Stimulated activated CD8-positive, alpha-beta memory T cell treated with anti-CD3 and anti-CD28 coated beads, Interleukin-4, amount 100 ng/mL, for 48 hours (primary cell): ENCODE measurements around the gene OR5K4.

Experiments
- DNase-seq: peaks from one replicate; pipeline ENCODE4 v3.0.0-alpha.2; 2020

OR5K4 gene

DNA sequence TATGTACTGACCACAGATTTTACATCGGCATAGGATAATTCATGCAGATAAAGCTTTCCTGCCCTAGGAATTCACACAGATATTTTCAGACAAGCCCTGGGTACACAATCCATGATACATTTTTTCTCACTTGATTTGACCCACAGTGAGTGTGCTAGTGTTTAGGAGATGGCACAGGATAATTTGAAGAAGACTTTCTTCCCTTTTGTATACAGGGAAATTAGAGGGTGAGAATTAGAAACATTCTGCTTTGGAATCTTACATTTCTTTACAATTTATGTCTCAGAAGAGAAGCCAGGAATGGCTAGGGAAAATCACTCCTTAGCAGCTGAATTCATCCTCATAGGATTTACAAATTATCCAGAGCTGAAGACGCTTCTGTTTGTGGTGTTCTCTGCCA lies at the start of gene OR5K4:
Gene OR5K4 (plus strand): TSS at position 301 of the 400 bp plus-strand sequence. CDS start 0 bp downstream, at position 301.
- DNase-seq: no peak

DNA sequence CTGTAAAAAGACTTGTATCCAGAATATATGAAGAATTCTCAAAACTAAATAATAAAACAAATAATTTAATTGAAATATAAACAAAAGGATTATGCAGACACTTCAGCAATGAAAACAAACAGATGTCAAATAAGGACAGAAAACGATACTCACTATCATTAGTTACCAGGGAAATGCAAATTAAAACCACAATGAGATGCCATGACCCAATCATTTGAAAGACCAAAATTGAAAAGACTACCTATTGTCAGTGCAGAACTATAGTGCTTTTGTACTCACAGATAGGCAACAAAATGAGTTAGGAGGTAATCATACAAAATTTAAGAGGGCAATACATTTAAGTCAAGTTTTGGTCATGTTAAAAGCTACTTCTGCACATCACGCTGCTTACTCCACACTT lies 31.6 kb upstream of the OR5K4 start:
- DNase-seq: no peak

DNA sequence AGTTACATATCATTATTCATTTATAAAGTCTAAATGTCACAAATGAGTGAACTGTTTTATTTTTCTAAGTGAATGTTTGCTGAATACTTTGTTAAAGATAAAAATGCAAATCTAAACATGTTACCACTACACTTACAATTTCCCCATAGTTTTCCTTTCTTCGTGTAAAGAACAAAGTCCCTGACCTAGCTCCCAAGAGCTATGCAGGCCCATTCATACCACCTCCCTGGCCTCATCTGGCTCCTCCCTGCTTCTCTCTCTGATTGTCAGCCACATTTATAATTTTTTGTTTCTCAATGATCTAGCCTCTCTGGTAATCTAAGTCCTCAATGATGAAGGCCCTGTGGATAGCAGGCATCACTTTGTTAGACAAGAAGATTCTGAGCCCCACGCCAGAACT lies 31.0 kb upstream of the OR5K4 start:
- DNase-seq: no peak

DNA sequence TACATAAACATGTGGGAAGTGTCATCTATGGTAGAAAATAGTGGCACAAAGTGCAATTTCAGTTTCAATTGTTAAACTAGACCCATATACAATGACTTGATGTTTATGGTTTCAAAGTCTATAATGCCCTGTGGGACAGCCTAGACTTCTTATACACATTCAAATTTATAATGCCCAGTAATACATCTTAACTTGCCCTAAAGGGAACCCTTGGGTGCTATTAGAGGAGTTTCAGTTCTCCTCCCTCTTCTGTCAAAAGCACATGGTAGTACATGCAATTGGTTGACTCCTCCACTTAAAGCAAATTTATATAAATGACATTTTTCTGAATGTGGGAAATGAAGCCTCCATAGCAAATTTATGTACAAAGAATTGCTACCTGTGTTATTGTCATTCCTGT lies 30.2 kb upstream of the OR5K4 start:
- DNase-seq: no peak

- no peak for DNase-seq
Measured at GRCh38 chr3:98325055-98325454, 28.6 kb upstream of the OR5K4 start.

- DNase-seq: no peak
Measured at GRCh38 chr3:98326105-98326893, 27.4 kb upstream of the OR5K4 start.

DNA sequence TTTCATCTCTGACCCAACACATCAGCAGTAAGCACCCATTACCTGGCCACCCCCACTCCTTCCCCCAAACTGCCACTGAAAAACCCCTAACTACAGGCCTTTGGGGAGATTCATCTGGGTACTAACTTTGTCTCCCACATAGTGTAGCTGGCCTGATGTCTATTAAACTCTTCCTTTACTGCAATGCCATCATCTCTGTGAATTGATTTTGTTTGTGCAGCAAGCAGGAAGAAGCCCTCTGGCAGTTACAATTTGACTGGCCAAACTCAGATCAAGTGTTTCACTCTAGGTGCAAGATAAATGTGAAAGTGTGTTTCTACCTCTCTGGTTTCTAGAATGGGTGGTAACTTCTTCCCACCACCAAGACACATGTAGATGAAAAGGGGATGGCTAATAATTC lies 26.7 kb upstream of the OR5K4 start:
- no peak for DNase-seq

DNA sequence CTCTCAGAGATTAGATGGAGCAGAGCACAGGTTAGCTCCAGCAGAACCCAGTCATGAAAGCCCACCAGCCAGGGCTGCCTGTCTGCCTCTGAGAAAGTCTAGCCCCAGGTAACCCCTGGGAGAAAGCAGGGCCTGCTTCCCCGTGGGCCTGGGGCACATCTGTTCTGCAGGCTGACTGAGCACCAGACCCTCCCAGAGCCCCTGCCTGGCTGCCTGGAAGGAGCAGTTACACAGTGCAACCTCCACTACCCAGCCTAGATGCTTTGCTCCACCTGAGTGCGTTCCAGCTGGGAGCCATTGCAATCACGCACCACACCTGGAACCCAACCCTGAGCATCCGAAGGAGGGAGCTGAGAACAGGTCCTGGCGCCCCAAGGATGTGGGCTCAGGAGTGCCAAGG lies 24.7 kb upstream of the OR5K4 start:
- no peak for DNase-seq

DNA sequence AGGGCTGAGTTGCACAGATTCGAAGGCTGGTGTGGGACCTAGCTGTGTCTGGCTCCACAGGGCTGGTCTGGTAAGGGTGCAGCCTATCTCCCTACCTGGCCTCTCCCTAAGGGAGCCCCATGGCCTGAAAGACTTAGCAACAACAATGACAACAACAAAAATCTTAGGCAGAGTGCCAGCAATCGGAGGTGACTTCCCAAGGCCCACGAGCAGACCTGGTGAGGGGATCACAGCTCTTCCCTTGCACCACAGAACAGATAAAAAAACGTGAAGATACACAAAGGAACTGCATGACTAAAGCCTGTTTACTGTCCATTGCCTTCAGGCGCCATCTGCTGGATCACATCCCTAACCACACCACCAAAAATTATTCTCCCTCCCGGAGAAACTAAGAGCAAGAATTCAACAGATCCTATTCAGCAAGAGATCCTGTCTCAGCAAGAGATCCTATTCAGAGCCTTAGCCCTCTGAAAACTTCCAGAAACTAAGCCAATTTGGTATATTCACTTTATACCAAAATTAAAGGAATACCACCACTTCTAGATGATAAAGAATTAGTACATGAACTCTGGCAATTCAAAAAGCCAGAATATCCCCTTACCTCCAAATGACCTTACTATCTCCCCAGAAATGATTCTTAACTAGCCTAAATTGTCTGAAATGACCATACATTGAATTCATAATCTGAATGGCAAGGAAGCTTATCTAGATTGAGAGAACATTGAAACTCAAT lies 24.1 kb upstream of the OR5K4 start:
- peak; percentile 52 for DNase-seq

GRCh38 chr3:98331329-98331728 lies 22.3 kb upstream of the OR5K4 start:
- no peak for DNase-seq

- DNase-seq: no peak
Measured at GRCh38 chr3:98333989-98334606, 19.6 kb upstream of the OR5K4 start.

- DNase-seq: no peak
Measured at GRCh38 chr3:98339031-98339430, 14.6 kb upstream of the OR5K4 start.

- no peak for DNase-seq
Measured at GRCh38 chr3:98341758-98342157, 11.9 kb upstream of the OR5K4 start.

GRCh38 chr3:98343647-98344507 lies 9.8 kb upstream of the OR5K4 start:
- peak; percentile 51 for DNase-seq

- no peak for DNase-seq
Measured at GRCh38 chr3:98350082-98350481, 3.6 kb upstream of the OR5K4 start.

GRCh38 chr3:98359250-98359649 lies 5.6 kb downstream of the OR5K4 start:
- no peak for DNase-seq

GRCh38 chr3:98359993-98360675 lies 6.5 kb downstream of the OR5K4 start:
- no peak for DNase-seq

- no peak for DNase-seq
Measured at GRCh38 chr3:98360681-98361080, 7.0 kb downstream of the OR5K4 start.

- no peak for DNase-seq
Measured at GRCh38 chr3:98361289-98361688, 7.6 kb downstream of the OR5K4 start.

- no peak for DNase-seq
Measured at GRCh38 chr3:98367464-98368246, 14.0 kb downstream of the OR5K4 start.

DNA sequence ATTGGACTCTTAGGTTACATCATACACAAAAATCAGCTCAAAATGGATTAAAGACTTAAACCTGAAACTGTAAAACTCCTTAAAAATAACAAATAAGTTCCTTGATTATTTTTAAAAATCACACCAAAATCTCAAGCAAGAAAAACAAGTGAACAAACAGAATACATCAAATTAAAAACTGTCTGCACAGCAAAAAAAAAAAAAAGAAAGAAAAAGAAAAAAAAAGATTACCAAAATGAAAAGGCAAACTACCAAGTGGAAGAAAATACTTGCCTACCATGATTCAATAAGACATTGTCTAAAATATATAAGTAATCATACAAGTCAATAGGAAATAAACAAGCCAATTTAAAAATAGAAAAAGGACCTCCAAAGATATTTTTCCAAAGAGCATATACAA lies 17.5 kb downstream of the OR5K4 start:
- DNase-seq: no peak

GRCh38 chr3:98371853-98372252 lies 18.2 kb downstream of the OR5K4 start:
- no peak for DNase-seq
